Measurements from ENCODE around the gene CFAP157. TPM values are rescaled to one million over a fixed set of nuclear protein-coding genes. Genes with fewer than 3 reads are reported as not detected.

The CFAP157 gene
- total and polyA plus RNA-seq, 2 donors from 2014 or later: 0.41 to 2.9 TPM

DNA sequence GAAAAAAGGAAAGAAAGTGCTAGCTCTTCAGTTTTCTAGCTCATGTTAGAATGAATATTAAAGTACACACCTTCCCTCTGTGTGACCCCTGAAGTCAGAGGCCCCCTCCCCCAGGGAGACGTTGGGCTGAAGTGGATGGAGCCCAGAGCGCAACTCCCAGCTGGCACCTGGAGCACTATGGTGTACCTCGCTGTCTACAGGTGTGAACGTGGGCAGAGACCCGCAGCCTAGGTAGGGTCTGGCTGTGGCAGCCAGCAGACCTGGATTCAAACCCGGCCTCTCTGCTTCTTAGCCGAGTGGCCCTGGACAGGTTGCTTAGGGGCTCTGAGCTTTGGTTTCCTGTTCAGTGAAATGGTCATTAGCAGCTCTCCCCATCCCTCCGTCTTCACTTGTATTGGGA is 22.0 kb downstream of the CFAP157 start:
- Histone ChIP-seq H3K27ac (ENCODE audit: low read depth in 2 of 2, low read length in 2 of 2) (no peak overlapping the region), H3K9me3 (ENCODE audit: control insufficient read depth in 2 of 3, insufficient read depth in 1 of 3, low read length in 3 of 3) (no peaks in the 10 kb centered on the region), H3K4me1 (ENCODE audit: control insufficient read depth in 2 of 3, insufficient read depth in 2 of 3, low read depth in 1 of 3, low read length in 3 of 3) (peaks cover 0 to 3% (median 0%) of the 10 kb centered on the region in 3 donors), H3K4me3 (ENCODE audit: low read length in 3 of 3) (no peak overlapping the region), H3K9ac (ENCODE audit: low read length in 3 of 3) (no peak overlapping the region), H3K36me3 (ENCODE audit: control insufficient read depth in 2 of 3, insufficient read depth in 3 of 3, low read length in 3 of 3) (no peaks in the 10 kb centered on the region), H3K27me3 (ENCODE audit: control insufficient read depth, insufficient read depth, low read length) (no peaks in the 10 kb centered on the region)
- DNase-seq (no peak), FAIRE-seq (no peak)
- intact Hi-C loops (cut with DNase I): loop anchor here (10.0 kb wide), 1 partner anchor 134 kb away; no protein-coding TSS in a partner anchor
- TF ChIP-seq CTCF (IDR thresholded peaks at IDR 0.05; ENCODE audit: borderline replicate concordance, extremely low read depth, insufficient read depth): no peak

GRCh38 chr9:127729522-127730256 is 22.9 kb downstream of the CFAP157 start:
- Histone ChIP-seq H3K36me3 (ENCODE audit: control insufficient read depth in 2 of 3, insufficient read depth in 3 of 3, low read length in 3 of 3) (no peaks in the 10 kb centered on the region), H3K4me1 (ENCODE audit: control insufficient read depth in 2 of 3, insufficient read depth in 2 of 3, low read depth in 1 of 3, low read length in 3 of 3) (peaks cover 0 to 7% (median 7%) of the 10 kb centered on the region in 3 donors), H3K9me3 (ENCODE audit: control insufficient read depth in 2 of 3, insufficient read depth in 1 of 3, low read length in 3 of 3) (no peaks in the 10 kb centered on the region), H3K4me3 (ENCODE audit: low read length in 3 of 3) (no peak overlapping the region), H3K9ac (ENCODE audit: low read length in 3 of 3) (no peak overlapping the region), H3K27ac (ENCODE audit: low read depth in 2 of 2, low read length in 2 of 2) (no peak overlapping the region), H3K27me3 (ENCODE audit: control insufficient read depth, insufficient read depth, low read length) (no peaks in the 10 kb centered on the region)
- intact Hi-C loops (cut with DNase I): loop anchor here (10.0 kb wide), 1 partner anchor 135 kb away; no protein-coding TSS in a partner anchor
- DNase-seq (no peak), FAIRE-seq (no peak)
- no peak for TF ChIP-seq CTCF (IDR thresholded peaks at IDR 0.05; ENCODE audit: borderline replicate concordance, extremely low read depth, insufficient read depth)

DNA sequence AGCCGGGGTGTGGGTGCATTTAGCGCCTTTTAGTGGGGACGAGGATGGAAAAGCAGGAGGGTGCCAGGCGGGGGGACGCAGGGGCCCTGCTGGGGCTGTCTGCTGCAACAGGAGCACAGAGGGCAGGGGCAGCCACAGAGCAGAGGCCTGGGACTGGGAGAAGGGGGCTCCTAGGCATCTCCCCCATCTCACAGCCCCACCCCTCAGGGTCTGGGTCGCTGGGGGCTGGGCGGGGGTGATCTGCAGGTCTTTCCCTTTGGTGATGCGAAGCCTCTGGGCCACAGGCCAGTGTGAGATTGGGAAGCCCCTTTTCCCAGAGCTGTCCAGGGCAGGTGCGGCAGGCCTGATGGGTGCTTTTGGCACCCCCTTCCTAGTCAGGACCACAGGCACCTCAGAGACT is 23.5 kb downstream of the CFAP157 start:
- no peaks in the 10 kb centered on the region for H3K9me3 ChIP-seq (ENCODE audit: control insufficient read depth in 2 of 3, insufficient read depth in 1 of 3, low read length in 3 of 3)
- no peaks in the 10 kb centered on the region for H3K36me3 ChIP-seq (ENCODE audit: control insufficient read depth in 2 of 3, insufficient read depth in 3 of 3, low read length in 3 of 3)
- TF ChIP-seq CTCF (IDR thresholded peaks at IDR 0.05; ENCODE audit: borderline replicate concordance, extremely low read depth, insufficient read depth): no peak
- H3K27me3 ChIP-seq (ENCODE audit: control insufficient read depth, insufficient read depth, low read length): no peaks in the 10 kb centered on the region
- no peak overlapping the region for H3K27ac ChIP-seq (ENCODE audit: low read depth in 2 of 2, low read length in 2 of 2)
- no peak overlapping the region for H3K4me3 ChIP-seq (ENCODE audit: low read length in 3 of 3)
- intact Hi-C loops (cut with DNase I): no loop called here
- no peak for FAIRE-seq
- peaks cover 0 to 7% (median 7%) of the 10 kb centered on the region in 3 donors for H3K4me1 ChIP-seq (ENCODE audit: control insufficient read depth in 2 of 3, insufficient read depth in 2 of 3, low read depth in 1 of 3, low read length in 3 of 3)
- no peak overlapping the region for H3K9ac ChIP-seq (ENCODE audit: low read length in 3 of 3)
- peak in 1 of 5 donors; percentile 48 for DNase-seq

All from kidney (tissue), 14 donors.